ENCODE results near the gene NAALADL2.

NAALADL2 gene

DNA sequence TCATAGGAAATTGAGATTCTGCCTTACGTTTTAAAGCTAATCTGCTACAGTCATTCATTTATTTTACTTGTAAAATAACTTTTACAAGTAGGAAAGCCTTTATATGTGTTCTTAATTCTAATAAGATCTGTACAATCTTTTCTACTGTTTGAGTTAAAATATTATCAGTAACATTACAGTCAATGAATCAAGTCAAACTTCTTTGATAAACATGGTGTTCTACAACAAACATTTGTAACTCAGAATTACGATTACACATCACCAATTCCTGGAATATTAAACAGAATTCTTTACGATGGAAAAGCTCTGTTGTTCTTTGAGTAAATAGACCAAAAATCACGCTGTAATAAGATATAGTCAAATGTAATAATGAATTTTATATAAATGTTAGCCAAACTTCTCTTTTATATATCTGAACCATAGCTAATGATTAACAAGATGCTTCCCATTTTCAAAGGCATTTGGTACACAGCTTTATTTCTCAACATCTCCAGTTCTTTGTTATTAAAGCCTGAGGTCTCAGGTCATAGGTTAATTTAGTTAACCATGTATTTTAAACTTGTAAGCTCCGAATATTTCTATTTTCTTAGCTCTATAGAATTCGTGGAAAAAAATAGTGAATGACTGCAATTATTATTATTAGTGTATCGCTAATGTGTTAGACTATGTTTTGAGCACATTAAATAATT is 232.4 kb downstream of the NAALADL2 start:
- Histone ChIP-seq H3K9ac (ENCODE audit: low read length) (no peak overlapping the region), H3K9me3 (ENCODE audit: control insufficient read depth, low read length) (no peaks in the 10 kb centered on the region), H3K4me3 (ENCODE audit: low read length) (no peak overlapping the region), H3K4me1 (ENCODE audit: control insufficient read depth, insufficient read depth, low read length) (no peaks in the 10 kb centered on the region), H3K36me3 (ENCODE audit: control insufficient read depth, insufficient read depth, low read length) (no peaks in the 10 kb centered on the region), H3K27me3 (ENCODE audit: control insufficient read depth, insufficient read depth, low read length) (no peaks in the 10 kb centered on the region)

DNA sequence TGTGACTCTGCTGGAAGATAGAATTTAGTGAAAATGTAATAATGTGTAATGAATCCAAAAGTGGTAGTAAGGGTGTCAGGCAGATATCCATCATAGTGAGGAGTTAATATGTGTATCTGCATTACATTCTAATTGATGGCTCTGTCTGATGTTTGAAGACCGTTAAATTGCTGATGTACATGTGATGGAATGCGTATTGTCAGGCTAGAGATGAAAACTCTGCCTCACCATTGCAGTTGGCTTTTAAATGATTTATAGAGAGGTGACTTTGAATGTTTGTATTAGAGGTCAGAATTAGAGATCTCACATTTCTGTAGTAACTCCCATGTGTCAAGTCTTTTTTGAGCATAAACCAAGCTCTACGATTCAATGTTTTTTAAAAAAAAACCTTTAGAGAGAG is 234.6 kb downstream of the NAALADL2 start:
- no peaks in the 10 kb centered on the region for H3K27me3 ChIP-seq (ENCODE audit: control insufficient read depth, insufficient read depth, low read length)
- no peaks in the 10 kb centered on the region for H3K9me3 ChIP-seq (ENCODE audit: control insufficient read depth, low read length)
- no peaks in the 10 kb centered on the region for H3K4me1 ChIP-seq (ENCODE audit: control insufficient read depth, insufficient read depth, low read length)
- no peak overlapping the region for H3K9ac ChIP-seq (ENCODE audit: low read length)
- H3K4me3 ChIP-seq (ENCODE audit: low read length), result no peak overlapping the region
- no peaks in the 10 kb centered on the region for H3K36me3 ChIP-seq (ENCODE audit: control insufficient read depth, insufficient read depth, low read length)

DNA sequence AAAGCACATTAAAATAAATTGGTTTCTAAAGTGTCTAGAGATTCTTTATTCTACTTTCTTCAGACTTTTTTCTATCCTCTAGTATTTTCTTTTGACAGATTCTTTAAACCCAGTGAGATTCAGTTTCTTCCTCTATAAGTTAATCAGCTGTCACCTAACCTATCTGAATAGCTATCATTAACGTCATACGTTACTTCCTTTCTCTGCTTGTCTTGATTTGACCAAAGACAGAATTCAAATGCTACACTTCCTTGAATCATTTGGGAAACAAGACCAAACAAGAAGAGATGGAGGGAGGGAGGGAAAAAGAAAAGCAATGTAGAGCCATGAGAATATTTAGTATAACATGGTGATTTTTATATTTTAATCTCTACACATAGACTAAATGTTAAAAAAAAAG is 235.2 kb downstream of the NAALADL2 start:
- H3K4me1 ChIP-seq (ENCODE audit: control insufficient read depth, insufficient read depth, low read length), result no peaks in the 10 kb centered on the region
- H3K36me3 ChIP-seq (ENCODE audit: control insufficient read depth, insufficient read depth, low read length), result no peaks in the 10 kb centered on the region
- no peaks in the 10 kb centered on the region for H3K27me3 ChIP-seq (ENCODE audit: control insufficient read depth, insufficient read depth, low read length)
- no peak overlapping the region for H3K4me3 ChIP-seq (ENCODE audit: low read length)
- H3K9ac ChIP-seq (ENCODE audit: low read length), result no peak overlapping the region
- H3K9me3 ChIP-seq (ENCODE audit: control insufficient read depth, low read length), result no peaks in the 10 kb centered on the region

GRCh38 chr3:175098644-175099043 is 239.5 kb downstream of the NAALADL2 start:
- H3K9me3 ChIP-seq (ENCODE audit: control insufficient read depth, low read length), result no peaks in the 10 kb centered on the region
- H3K4me3 ChIP-seq (ENCODE audit: low read length), result no peak overlapping the region
- no peaks in the 10 kb centered on the region for H3K36me3 ChIP-seq (ENCODE audit: control insufficient read depth, insufficient read depth, low read length)
- H3K9ac ChIP-seq (ENCODE audit: low read length), result no peak overlapping the region
- H3K27me3 ChIP-seq (ENCODE audit: control insufficient read depth, insufficient read depth, low read length), result no peaks in the 10 kb centered on the region
- H3K4me1 ChIP-seq (ENCODE audit: control insufficient read depth, insufficient read depth, low read length), result peaks cover 8% of the 10 kb centered on the region

- Histone ChIP-seq H3K9ac (ENCODE audit: low read length) (no peak overlapping the region), H3K4me1 (ENCODE audit: control insufficient read depth, insufficient read depth, low read length) (peaks cover 19% of the 10 kb centered on the region), H3K27me3 (ENCODE audit: control insufficient read depth, insufficient read depth, low read length) (no peaks in the 10 kb centered on the region), H3K9me3 (ENCODE audit: control insufficient read depth, low read length) (no peaks in the 10 kb centered on the region), H3K36me3 (ENCODE audit: control insufficient read depth, insufficient read depth, low read length) (no peaks in the 10 kb centered on the region), H3K4me3 (ENCODE audit: low read length) (no peak overlapping the region)
Observed at GRCh38 chr3:175102161-175102560, 243.0 kb downstream of the NAALADL2 start.

- H3K4me3 ChIP-seq (ENCODE audit: low read length), result no peak overlapping the region
- H3K9me3 ChIP-seq (ENCODE audit: control insufficient read depth, low read length), result no peaks in the 10 kb centered on the region
- H3K36me3 ChIP-seq (ENCODE audit: control insufficient read depth, insufficient read depth, low read length), result no peaks in the 10 kb centered on the region
- H3K27me3 ChIP-seq (ENCODE audit: control insufficient read depth, insufficient read depth, low read length), result no peaks in the 10 kb centered on the region
- H3K9ac ChIP-seq (ENCODE audit: low read length), result no peak overlapping the region
- peaks cover 19% of the 10 kb centered on the region for H3K4me1 ChIP-seq (ENCODE audit: control insufficient read depth, insufficient read depth, low read length)
Observed at GRCh38 chr3:175103298-175103697, 244.2 kb downstream of the NAALADL2 start.

DNA sequence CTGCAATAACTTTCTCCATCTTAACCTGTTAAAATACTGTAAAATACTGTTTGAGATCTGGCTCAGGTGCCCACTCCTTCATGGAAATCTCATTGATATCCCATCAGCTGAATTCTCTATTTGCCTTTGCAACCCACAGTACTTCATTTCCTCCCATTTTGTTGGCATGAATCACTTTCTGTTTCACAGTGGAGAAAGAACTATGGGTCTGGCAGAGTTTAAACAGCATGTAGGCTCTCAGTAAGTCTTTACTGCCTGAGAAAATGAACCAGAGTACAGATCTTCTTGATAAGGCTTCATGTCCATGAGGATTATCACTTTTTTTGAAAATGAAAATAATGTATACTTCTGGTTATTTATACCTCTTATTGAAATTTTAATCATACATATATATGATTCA is 245.9 kb downstream of the NAALADL2 start:
- Histone ChIP-seq H3K27me3 (ENCODE audit: control insufficient read depth, insufficient read depth, low read length) (no peaks in the 10 kb centered on the region), H3K4me3 (ENCODE audit: low read length) (no peak overlapping the region), H3K9me3 (ENCODE audit: control insufficient read depth, low read length) (no peaks in the 10 kb centered on the region), H3K9ac (ENCODE audit: low read length) (no peak overlapping the region), H3K36me3 (ENCODE audit: control insufficient read depth, insufficient read depth, low read length) (no peaks in the 10 kb centered on the region), H3K4me1 (ENCODE audit: control insufficient read depth, insufficient read depth, low read length) (peaks cover 19% of the 10 kb centered on the region)

GRCh38 chr3:175107231-175107630 is 248.1 kb downstream of the NAALADL2 start:
- no peak overlapping the region for H3K4me3 ChIP-seq (ENCODE audit: low read length)
- H3K4me1 ChIP-seq (ENCODE audit: control insufficient read depth, insufficient read depth, low read length), result peaks cover 19% of the 10 kb centered on the region
- H3K27me3 ChIP-seq (ENCODE audit: control insufficient read depth, insufficient read depth, low read length), result no peaks in the 10 kb centered on the region
- H3K9me3 ChIP-seq (ENCODE audit: control insufficient read depth, low read length), result no peaks in the 10 kb centered on the region
- H3K36me3 ChIP-seq (ENCODE audit: control insufficient read depth, insufficient read depth, low read length), result no peaks in the 10 kb centered on the region
- H3K9ac ChIP-seq (ENCODE audit: low read length), result no peak overlapping the region

- Histone ChIP-seq H3K9ac (ENCODE audit: low read length) (no peak overlapping the region), H3K4me3 (ENCODE audit: low read length) (no peak overlapping the region)
Observed at GRCh38 chr3:175107995-175108394, 248.9 kb downstream of the NAALADL2 start.

GRCh38 chr3:175108613-175109151 is 249.5 kb downstream of the NAALADL2 start:
- Histone ChIP-seq H3K4me3 (ENCODE audit: low read length) (no peak overlapping the region), H3K36me3 (ENCODE audit: control insufficient read depth, insufficient read depth, low read length) (no peaks in the 10 kb centered on the region), H3K27me3 (ENCODE audit: control insufficient read depth, insufficient read depth, low read length) (no peaks in the 10 kb centered on the region), H3K9ac (ENCODE audit: low read length) (no peak overlapping the region), H3K9me3 (ENCODE audit: control insufficient read depth, low read length) (no peaks in the 10 kb centered on the region), H3K4me1 (ENCODE audit: control insufficient read depth, insufficient read depth, low read length) (peaks cover 11% of the 10 kb centered on the region)

More at GRCh38 chr3:175107995-175108394, 248.9 kb downstream of the NAALADL2 start:
- Histone ChIP-seq H3K27me3 (ENCODE audit: control insufficient read depth, insufficient read depth, low read length) (no peaks in the 10 kb centered on the region), H3K9me3 (ENCODE audit: control insufficient read depth, low read length) (no peaks in the 10 kb centered on the region), H3K4me1 (ENCODE audit: control insufficient read depth, insufficient read depth, low read length) (peaks cover 14% of the 10 kb centered on the region), H3K36me3 (ENCODE audit: control insufficient read depth, insufficient read depth, low read length) (no peaks in the 10 kb centered on the region)

DNA sequence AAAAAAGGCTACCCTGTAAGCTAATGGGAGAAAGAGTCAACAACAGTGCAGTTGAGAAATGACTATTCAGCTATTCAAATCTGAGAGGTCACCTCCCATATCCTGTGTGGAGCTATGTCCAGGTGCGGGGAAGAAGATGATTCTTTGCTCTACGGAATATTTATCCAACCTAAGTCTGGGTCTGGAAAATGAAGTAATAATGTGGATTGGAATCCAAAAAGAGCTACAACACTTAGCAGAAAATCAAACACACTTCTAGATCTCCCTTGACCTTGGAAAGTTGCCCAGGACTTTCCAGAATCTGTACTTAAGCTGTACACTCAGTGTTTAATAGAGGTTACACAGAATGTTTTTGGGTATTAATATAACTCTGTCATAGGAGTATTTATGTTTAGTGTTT is 251.9 kb downstream of the NAALADL2 start:
- no peaks in the 10 kb centered on the region for H3K27me3 ChIP-seq (ENCODE audit: control insufficient read depth, insufficient read depth, low read length)
- no peaks in the 10 kb centered on the region for H3K36me3 ChIP-seq (ENCODE audit: control insufficient read depth, insufficient read depth, low read length)
- H3K4me1 ChIP-seq (ENCODE audit: control insufficient read depth, insufficient read depth, low read length), result no peaks in the 10 kb centered on the region
- H3K9me3 ChIP-seq (ENCODE audit: control insufficient read depth, low read length), result no peaks in the 10 kb centered on the region
- H3K4me3 ChIP-seq (ENCODE audit: low read length), result no peak overlapping the region
- no peak overlapping the region for H3K9ac ChIP-seq (ENCODE audit: low read length)

- Histone ChIP-seq H3K27me3 (ENCODE audit: control insufficient read depth, insufficient read depth, low read length) (no peaks in the 10 kb centered on the region), H3K4me1 (ENCODE audit: control insufficient read depth, insufficient read depth, low read length) (no peaks in the 10 kb centered on the region), H3K9ac (ENCODE audit: low read length) (no peak overlapping the region), H3K9me3 (ENCODE audit: control insufficient read depth, low read length) (no peaks in the 10 kb centered on the region), H3K4me3 (ENCODE audit: low read length) (no peak overlapping the region), H3K36me3 (ENCODE audit: control insufficient read depth, insufficient read depth, low read length) (no peaks in the 10 kb centered on the region)
Observed at GRCh38 chr3:175118382-175118941, 259.3 kb downstream of the NAALADL2 start.
